GM23248 (cell line): ENCODE data around the gene MKRN2OS. TPM values are rescaled to one million over a fixed set of nuclear protein-coding genes. Genes with fewer than 3 reads are reported as not detected.

ENCODE experiments used
- DNase-seq: peaks from one replicate; pipeline ENCODE4 v3.0.0-alpha.2; 2015
- H2AFZ ChIP-seq: fragments of 200-600 bp; sonication (generic); 2 replicates; pipeline ENCODE4 v1.6.1; 2016; ENCODE audit warnings: antibody characterized with exemption
- H3F3A ChIP-seq: fragments of 200-600 bp; sonication (generic); 2 replicates; pipeline ENCODE4 v1.6.1; 2016; ENCODE audit warnings: mild to moderate bottlenecking, antibody characterized with exemption, mixed run types; ENCODE audit not compliant: insufficient read depth
- H3K27ac ChIP-seq: fragments of 200-600 bp; sonication (generic); 2 replicates; pipeline ENCODE4 v1.5.1; 2016; ENCODE audit warnings: mild to moderate bottlenecking
- H3K27me3 ChIP-seq: fragments of 200-600 bp; sonication (generic); replicated peaks from 2 replicates; pipeline ENCODE4 v1.6.1; 2016; ENCODE audit warnings: mild to moderate bottlenecking; ENCODE audit not compliant: insufficient read depth
- H3K36me3 ChIP-seq: fragments of 200-600 bp; sonication (generic); 2 replicates; pipeline ENCODE4 v1.6.1; 2016; ENCODE audit warnings: low read depth, mild to moderate bottlenecking
- H3K4me1 ChIP-seq: fragments of 200-600 bp; sonication (generic); 2 replicates; pipeline ENCODE4 v1.6.1; 2016; ENCODE audit warnings: mild to moderate bottlenecking; ENCODE audit not compliant: insufficient read depth
- H3K4me2 ChIP-seq: fragments of 200-600 bp; sonication (generic); one replicate; pipeline ENCODE4 v1.6.1; 2016; ENCODE audit warnings: mild to moderate bottlenecking; ENCODE audit not compliant: unreplicated experiment
- H3K4me3 ChIP-seq: fragments of 200-600 bp; sonication (generic); 2 replicates; pipeline ENCODE4 v1.5.1; 2016; ENCODE audit warnings: mild to moderate bottlenecking
- H3K79me2 ChIP-seq: fragments of 200-600 bp; sonication (generic); 2 replicates; pipeline ENCODE4 v1.6.1; 2016; ENCODE audit warnings: mild to moderate bottlenecking; ENCODE audit not compliant: insufficient read depth
- H3K9ac ChIP-seq: fragments of 200-600 bp; sonication (generic); 2 replicates; pipeline ENCODE4 v1.6.1; 2016; ENCODE audit warnings: mild to moderate bottlenecking
- H3K9me2 ChIP-seq: fragments of 200-600 bp; sonication (generic); 2 replicates; pipeline ENCODE4 v1.6.1; 2016; ENCODE audit warnings: mixed run types, mild to moderate bottlenecking, moderate library complexity; ENCODE audit not compliant: insufficient read depth
- H3K9me3 ChIP-seq: fragments of 200-600 bp; sonication (generic); one replicate; pipeline ENCODE4 v1.6.1; 2017; ENCODE audit warnings: low read depth
- H4K20me1 ChIP-seq: fragments of 200-600 bp; sonication (generic); 2 replicates; pipeline ENCODE4 v1.6.0; 2016; ENCODE audit not compliant: insufficient read depth
- EZH2 ChIP-seq: fragments of 200-600 bp; sonication (generic); IDR thresholded peaks from 2 replicates; pipeline ENCODE4 v1.6.1; 2018; ENCODE audit warnings: antibody characterized with exemption, mild to moderate bottlenecking; ENCODE audit not compliant: insufficient read depth, poor library complexity, severe bottlenecking
- EZH2phosphoT487 ChIP-seq: fragments of 200-600 bp; sonication (generic); IDR thresholded peaks from 2 replicates; pipeline ENCODE4 v1.6.1; 2018; ENCODE audit warnings: antibody characterized with exemption, moderate library complexity, mild to moderate bottlenecking, low read depth; ENCODE audit not compliant: insufficient read depth
- WGBS, 2 experiments: methylation state at CpG; one replicate each; pipeline ENCODE4 v1.1.6; 2015 to 2017; ENCODE audit warnings: low lambda C conversion rate in 2 of 2, low coverage in 1 of 2; ENCODE audit errors: missing lambda C conversion rate in 2 of 2; 5-methylcytosine and 5-hydroxymethylcytosine counted together
- in situ Hi-C: fragments of 300-500 bp; cut with MboI; formaldehyde crosslinking; loops from 2 replicates; pipeline ENCODE4 v1.15.0; 2020
- polyA plus RNA-seq: library from polyadenylated mRNA; unstranded; fragments of >200 nt; fragmentation: Nextera tagmentation; extraction: Ambion mirVana; gene quantifications from 2 replicates; pipeline ENCODE4 v1.2.1, GENCODE V29; 2016
- total RNA-seq: library from RNA; depleted of rRNA; stranded (reverse); fragments of >200 nt; shearing (Covaris generic); gene quantifications from 2 replicates; pipeline ENCODE4 v1.2.3, GENCODE V29; 2014

MKRN2OS gene
- total and polyA plus RNA-seq, 2 experiments from 2014 or later, result not detected

- H3K4me1 ChIP-seq, result no peaks in the 10 kb centered on the region
- no peaks in the 10 kb centered on the region for H3F3A ChIP-seq
- no peaks in the 10 kb centered on the region for H3K27me3 ChIP-seq
- 87 to 92% methylated on average over 6 of the region's 6 CpGs for WGBS, 2 experiments
- no peaks in the 10 kb centered on the region for H4K20me1 ChIP-seq
- H3K9me2 ChIP-seq, result no peaks in the 10 kb centered on the region
- no peaks in the 10 kb centered on the region for H3K36me3 ChIP-seq
- H3K79me2 ChIP-seq, result no peaks in the 10 kb centered on the region
- in situ Hi-C loops, result no loop called here
- no peak overlapping the region for H3K4me2 ChIP-seq
- no peak overlapping the region for H3K9ac ChIP-seq
- no peak overlapping the region for H3K4me3 ChIP-seq
- no peak overlapping the region for H3K27ac ChIP-seq
- H3K9me3 ChIP-seq, result no peaks in the 10 kb centered on the region
- no peak for DNase-seq
- H2AFZ ChIP-seq, result no peak overlapping the region
- TF ChIP-seq EZH2 (no peak), EZH2phosphoT487 (no peak)
Measured at GRCh38 chr3:12536423-12536822, 8.9 kb downstream of the MKRN2OS start.

DNA sequence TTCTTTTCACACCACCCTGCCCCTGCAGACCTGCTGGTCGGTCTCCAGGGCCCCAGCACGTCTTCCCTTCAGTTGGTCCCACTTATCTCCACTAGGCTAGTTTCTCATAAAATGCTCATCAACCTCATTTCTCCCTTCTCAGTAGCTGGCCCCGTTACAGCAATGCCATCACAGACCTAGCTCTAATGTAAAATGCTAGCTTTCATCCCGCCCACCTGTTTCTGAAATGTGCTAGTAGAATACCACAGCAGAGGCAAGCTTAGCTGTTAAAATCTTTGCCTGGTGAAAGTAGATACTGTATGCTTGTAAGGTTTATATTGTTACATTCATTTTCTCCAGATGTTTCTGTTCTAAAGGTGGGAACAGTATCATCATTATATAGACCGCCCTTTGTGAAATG, 13.1 kb downstream of the MKRN2OS start:
- Histone ChIP-seq H3K9me3 (no peaks in the 10 kb centered on the region), H3K27ac (no peak overlapping the region), H3K9ac (no peak overlapping the region), H3K4me1 (no peaks in the 10 kb centered on the region), H2AFZ (no peak overlapping the region), H3K4me2 (no peak overlapping the region), H3K79me2 (no peaks in the 10 kb centered on the region), H3K9me2 (no peaks in the 10 kb centered on the region), H3K4me3 (no peak overlapping the region), H3F3A (no peaks in the 10 kb centered on the region), H3K27me3 (no peaks in the 10 kb centered on the region), H3K36me3 (no peaks in the 10 kb centered on the region), H4K20me1 (no peaks in the 10 kb centered on the region)
- in situ Hi-C loops, result no loop called here
- no peak for TF ChIP-seq EZH2phosphoT487
- TF ChIP-seq EZH2, result no peak
- DNase-seq, result no peak
- WGBS, 2 experiments, result 84 to 88% methylated on average over 5 of the region's 5 CpGs

DNA sequence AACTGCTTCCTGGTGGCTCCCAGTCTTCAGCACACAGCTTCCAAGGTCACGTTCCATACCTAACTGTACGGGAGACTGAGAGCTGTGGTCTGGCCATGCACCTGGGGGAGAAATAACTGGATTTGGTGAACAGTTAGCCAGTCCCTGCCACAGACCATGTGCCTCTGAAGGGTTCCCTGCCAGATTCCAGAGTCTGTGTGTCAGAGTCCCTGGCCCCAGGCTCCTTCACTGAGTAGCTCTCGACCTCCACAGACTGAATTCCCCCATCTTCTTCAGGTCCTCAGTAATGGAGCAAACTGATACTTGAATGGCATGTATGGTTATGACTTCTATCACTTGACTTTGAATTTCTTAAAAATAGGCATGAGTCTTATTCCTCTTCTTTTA, 17.5 kb downstream of the MKRN2OS start:
- H3K9ac ChIP-seq, result no peak overlapping the region
- H3K36me3 ChIP-seq, result no peaks in the 10 kb centered on the region
- in situ Hi-C loops, result no loop called here
- TF ChIP-seq EZH2 (no peak), EZH2phosphoT487 (no peak)
- WGBS, 2 experiments, result 93% methylated on average over 3 of the region's 3 CpGs
- H3K4me2 ChIP-seq, result no peak overlapping the region
- no peaks in the 10 kb centered on the region for H3K9me3 ChIP-seq
- no peaks in the 10 kb centered on the region for H3F3A ChIP-seq
- H3K27ac ChIP-seq, result no peak overlapping the region
- H3K4me3 ChIP-seq, result no peak overlapping the region
- H3K79me2 ChIP-seq, result no peaks in the 10 kb centered on the region
- H4K20me1 ChIP-seq, result no peaks in the 10 kb centered on the region
- no peaks in the 10 kb centered on the region for H3K9me2 ChIP-seq
- H3K4me1 ChIP-seq, result no peaks in the 10 kb centered on the region
- no peak for DNase-seq
- H2AFZ ChIP-seq, result no peak overlapping the region
- no peaks in the 10 kb centered on the region for H3K27me3 ChIP-seq

DNA sequence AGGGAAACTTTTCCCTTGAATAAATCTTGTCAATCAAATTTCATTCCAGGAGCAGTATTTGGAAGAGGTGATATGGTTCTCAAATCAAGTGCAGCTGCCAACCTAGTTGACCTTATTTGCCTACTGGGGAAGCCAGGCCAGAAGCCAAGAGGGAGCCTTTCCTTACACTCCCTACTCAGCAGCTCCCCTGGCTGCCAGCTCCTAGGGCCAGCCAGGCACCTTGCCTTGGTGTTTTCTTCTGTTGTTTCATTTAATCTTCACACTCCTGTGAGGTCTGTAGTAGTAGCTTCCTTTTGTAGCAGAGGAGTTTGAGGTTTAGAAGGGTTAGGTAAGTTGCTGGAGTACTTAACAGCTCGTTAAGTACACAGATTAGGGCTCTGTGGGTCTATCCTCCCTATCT, 22.6 kb downstream of the MKRN2OS start:
- TF ChIP-seq EZH2phosphoT487 (no peak), EZH2 (no peak)
- no peaks in the 10 kb centered on the region for H4K20me1 ChIP-seq
- H3K9me3 ChIP-seq, result no peaks in the 10 kb centered on the region
- H3K27ac ChIP-seq, result no peak overlapping the region
- in situ Hi-C loops, result no loop called here
- H3K27me3 ChIP-seq, result no peaks in the 10 kb centered on the region
- H3K9ac ChIP-seq, result no peak overlapping the region
- no peaks in the 10 kb centered on the region for H3K79me2 ChIP-seq
- 94 to 100% methylated on average over 1 of the region's 1 CpG for WGBS, 2 experiments
- no peak overlapping the region for H2AFZ ChIP-seq
- H3K4me1 ChIP-seq, result no peaks in the 10 kb centered on the region
- no peak overlapping the region for H3K4me3 ChIP-seq
- H3K36me3 ChIP-seq, result no peaks in the 10 kb centered on the region
- DNase-seq, result no peak
- H3K4me2 ChIP-seq, result no peak overlapping the region
- H3F3A ChIP-seq, result no peaks in the 10 kb centered on the region
- H3K9me2 ChIP-seq, result no peaks in the 10 kb centered on the region

- Histone ChIP-seq H3K4me2 (no peak overlapping the region), H3K27ac (no peak overlapping the region), H3F3A (no peaks in the 10 kb centered on the region), H3K4me1 (no peaks in the 10 kb centered on the region), H2AFZ (no peak overlapping the region), H3K9me2 (no peaks in the 10 kb centered on the region), H3K4me3 (no peak overlapping the region), H3K27me3 (no peaks in the 10 kb centered on the region), H4K20me1 (no peaks in the 10 kb centered on the region), H3K36me3 (no peaks in the 10 kb centered on the region), H3K79me2 (no peaks in the 10 kb centered on the region), H3K9ac (no peak overlapping the region), H3K9me3 (no peaks in the 10 kb centered on the region)
- in situ Hi-C loops, result no loop called here
- DNase-seq, result no peak
- WGBS, 2 experiments, result 98 to 100% methylated on average over 2 of the region's 2 CpGs
- TF ChIP-seq EZH2phosphoT487 (no peak), EZH2 (no peak)
Measured at GRCh38 chr3:12521010-12521409, 24.3 kb downstream of the MKRN2OS start.
